CD4-positive, alpha-beta T cell treated with Interleukin-6 at 100 ng/mL for 8 hours (primary cell): ENCODE data around the gene PDE6A.

ENCODE experiments used
- DNase-seq: peaks from one replicate; pipeline ENCODE4 v3.0.0-alpha.2; 2020; ENCODE audit warnings: mixed read lengths, low spot score

PDE6A gene

GRCh38 chr5:149930043-149930748 lies 14.4 kb downstream of the PDE6A start:
- DNase-seq: no peak

GRCh38 chr5:149924486-149924885 lies 20.1 kb downstream of the PDE6A start:
- no peak for DNase-seq

- DNase-seq: no peak
These were observed 21.6 kb downstream of the PDE6A start for GRCh38 chr5:149922950-149923349.

- no peak for DNase-seq
These were observed 23.0 kb downstream of the PDE6A start for GRCh38 chr5:149921597-149921996.

GRCh38 chr5:149917073-149917676 lies 27.4 kb downstream of the PDE6A start:
- DNase-seq: no peak

- no peak for DNase-seq
These were observed 28.1 kb downstream of the PDE6A start for GRCh38 chr5:149916334-149917072.

GRCh38 chr5:149915392-149916260 lies 29.0 kb downstream of the PDE6A start:
- DNase-seq: no peak

GRCh38 chr5:149913436-149914419 lies 30.9 kb downstream of the PDE6A start:
- DNase-seq: no peak

GRCh38 chr5:149912226-149912871 lies 32.2 kb downstream of the PDE6A start:
- no peak for DNase-seq

- DNase-seq: no peak
These were observed 33.6 kb downstream of the PDE6A start for GRCh38 chr5:149911031-149911430.

- no peak for DNase-seq
These were observed 36.8 kb downstream of the PDE6A start for GRCh38 chr5:149907828-149908227.

- no peak for DNase-seq
These were observed 39.6 kb downstream of the PDE6A start for GRCh38 chr5:149904977-149905376.

GRCh38 chr5:149904293-149904886 lies 40.2 kb downstream of the PDE6A start:
- no peak for DNase-seq

- no peak for DNase-seq
These were observed 41.2 kb downstream of the PDE6A start for GRCh38 chr5:149903404-149903803.

- no peak for DNase-seq
These were observed 42.4 kb downstream of the PDE6A start for GRCh38 chr5:149902177-149902576.

GRCh38 chr5:149901511-149901910 lies 43.1 kb downstream of the PDE6A start:
- no peak for DNase-seq

- DNase-seq: no peak
These were observed 44.2 kb downstream of the PDE6A start for GRCh38 chr5:149900390-149900789.

- no peak for DNase-seq
These were observed 45.8 kb downstream of the PDE6A start for GRCh38 chr5:149898811-149899210.

- no peak for DNase-seq
These were observed 48.9 kb downstream of the PDE6A start for GRCh38 chr5:149895416-149896345.
